ENCODE results near the gene SCN1B.
"Not testable (repeated sequence)": the region's sequence is repeated elsewhere in the genome, so short reads cannot be mapped to it uniquely, and the experiment has no call there.

The SCN1B gene

GRCh38 chr19:34997071-34997617 lies 33.1 kb upstream of the SCN1B start:
- H3K27me3 ChIP-seq (ENCODE audit: insufficient read depth, low read length, poor library complexity) = no peaks in the 10 kb centered on the region
- H3K9me3 ChIP-seq (ENCODE audit: insufficient read depth, low read length, severe bottlenecking) = no peaks in the 10 kb centered on the region
- H3K79me2 ChIP-seq (ENCODE audit: insufficient read depth, low read length) = peaks cover 27% of the 10 kb centered on the region
- H3K4me3 ChIP-seq (ENCODE audit: low read depth in 1 of 2, low read length in 2 of 2) = no peak overlapping the region
- H3K27ac ChIP-seq (ENCODE audit: low read length) = peak overlapping the region; percentile 80
- H4K20me1 ChIP-seq (ENCODE audit: insufficient read depth, low read length) = peaks cover 10% of the 10 kb centered on the region
- peak overlapping the region; percentile 31 for H3K4me2 ChIP-seq (ENCODE audit: insufficient read depth, low read length)
- peak; percentile 39 for DNase-seq
- H3K4me1 ChIP-seq (ENCODE audit: insufficient read depth, low read length) = peaks cover 60% of the 10 kb centered on the region
- H3K9ac ChIP-seq (ENCODE audit: low read depth, low read length) = peak overlapping the region; percentile 21
- peaks cover 10% of the 10 kb centered on the region for H3K36me3 ChIP-seq (ENCODE audit: insufficient read depth, low read length)
- peak overlapping the region; percentile 82 for H2AFZ ChIP-seq (ENCODE audit: low read depth, low read length)
- TF ChIP-seq EZH2 (IDR thresholded peaks at IDR 0.05; ENCODE audit: borderline replicate concordance, low read depth, low read length, severe bottlenecking) (no peak), CTCF (IDR thresholded peaks at IDR 0.05; ENCODE audit: borderline replicate concordance, extremely low read depth, low read length, poor library complexity, severe bottlenecking) (no peak)
- 0 out of 3 replicates have a peak, but pooled peaks have one; percentile 21 for ATAC-seq (ENCODE audit: insufficient read depth, low read depth)

GRCh38 chr19:34998224-34998623 lies 32.0 kb upstream of the SCN1B start:
- H3K4me2 ChIP-seq (ENCODE audit: insufficient read depth, low read length); H3K9ac ChIP-seq (ENCODE audit: low read depth, low read length); H3K27me3 ChIP-seq (ENCODE audit: insufficient read depth, low read length, poor library complexity); DNase-seq; H3K9me3 ChIP-seq (ENCODE audit: insufficient read depth, low read length, severe bottlenecking); ATAC-seq (ENCODE audit: insufficient read depth, low read depth); H2AFZ ChIP-seq (ENCODE audit: low read depth, low read length); H3K4me3 ChIP-seq (ENCODE audit: low read depth in 1 of 2, low read length in 2 of 2): not testable (repeated sequence)
- H3K27ac ChIP-seq (ENCODE audit: low read length) = peak overlapping the region; percentile 80
- peaks cover 19% of the 10 kb centered on the region for H4K20me1 ChIP-seq (ENCODE audit: insufficient read depth, low read length)
- peaks cover 37% of the 10 kb centered on the region for H3K79me2 ChIP-seq (ENCODE audit: insufficient read depth, low read length)
- H3K4me1 ChIP-seq (ENCODE audit: insufficient read depth, low read length) = peaks cover 70% of the 10 kb centered on the region
- peaks cover 19% of the 10 kb centered on the region for H3K36me3 ChIP-seq (ENCODE audit: insufficient read depth, low read length)

GRCh38 chr19:34998777-34999497 lies 31.3 kb upstream of the SCN1B start:
- H3K9ac ChIP-seq (ENCODE audit: low read depth, low read length) = peak overlapping the region; percentile 87; the same call in 1 of the 2 replicates
- H3K4me2 ChIP-seq (ENCODE audit: insufficient read depth, low read length) = peak overlapping the region; percentile 69
- peak overlapping the region in 1 of 2 experiments; percentile 80; a peak in 1 of 4 replicates for H3K4me3 ChIP-seq (ENCODE audit: low read depth in 1 of 2, low read length in 2 of 2)

More at GRCh38 chr19:34998777-34999497, 31.3 kb upstream of the SCN1B start:
- no peak for DNase-seq
- peaks cover 44% of the 10 kb centered on the region for H3K79me2 ChIP-seq (ENCODE audit: insufficient read depth, low read length)
- no peak for TF ChIP-seq EZH2 (IDR thresholded peaks at IDR 0.05; ENCODE audit: borderline replicate concordance, low read depth, low read length, severe bottlenecking)
- TF ChIP-seq CTCF (IDR thresholded peaks at IDR 0.05; ENCODE audit: borderline replicate concordance, extremely low read depth, low read length, poor library complexity, severe bottlenecking) = no peak
- H3K4me1 ChIP-seq (ENCODE audit: insufficient read depth, low read length) = peaks cover 74% of the 10 kb centered on the region
- peaks cover 26% of the 10 kb centered on the region for H4K20me1 ChIP-seq (ENCODE audit: insufficient read depth, low read length)
- H3K27me3 ChIP-seq (ENCODE audit: insufficient read depth, low read length, poor library complexity) = no peaks in the 10 kb centered on the region
- no peaks in the 10 kb centered on the region for H3K9me3 ChIP-seq (ENCODE audit: insufficient read depth, low read length, severe bottlenecking)
- H3K36me3 ChIP-seq (ENCODE audit: insufficient read depth, low read length) = peaks cover 26% of the 10 kb centered on the region
- H3K27ac ChIP-seq (ENCODE audit: low read length) = peak overlapping the region; percentile 88
- H2AFZ ChIP-seq (ENCODE audit: low read depth, low read length) = no peak overlapping the region; the same call in 1 of the 2 replicates
- ATAC-seq (ENCODE audit: insufficient read depth, low read depth) = no peak

Data from DND-41 (cell line).